Right hindlimb (tissue), 1 donor: ENCODE measurements around the gene MACROD2.
"Not testable (repeated sequence)": the region's sequence is repeated elsewhere in the genome, so short reads cannot be mapped to it uniquely, and the experiment has no call there.

ENCODE experiments used
- DNase-seq: peaks from one replicate; pipeline ENCODE4 v3.0.0-alpha.2; 2018

The MACROD2 gene

GRCh38 chr20:15742627-15743026 is 1747.3 kb downstream of the MACROD2 start:
- no peak for DNase-seq

DNA sequence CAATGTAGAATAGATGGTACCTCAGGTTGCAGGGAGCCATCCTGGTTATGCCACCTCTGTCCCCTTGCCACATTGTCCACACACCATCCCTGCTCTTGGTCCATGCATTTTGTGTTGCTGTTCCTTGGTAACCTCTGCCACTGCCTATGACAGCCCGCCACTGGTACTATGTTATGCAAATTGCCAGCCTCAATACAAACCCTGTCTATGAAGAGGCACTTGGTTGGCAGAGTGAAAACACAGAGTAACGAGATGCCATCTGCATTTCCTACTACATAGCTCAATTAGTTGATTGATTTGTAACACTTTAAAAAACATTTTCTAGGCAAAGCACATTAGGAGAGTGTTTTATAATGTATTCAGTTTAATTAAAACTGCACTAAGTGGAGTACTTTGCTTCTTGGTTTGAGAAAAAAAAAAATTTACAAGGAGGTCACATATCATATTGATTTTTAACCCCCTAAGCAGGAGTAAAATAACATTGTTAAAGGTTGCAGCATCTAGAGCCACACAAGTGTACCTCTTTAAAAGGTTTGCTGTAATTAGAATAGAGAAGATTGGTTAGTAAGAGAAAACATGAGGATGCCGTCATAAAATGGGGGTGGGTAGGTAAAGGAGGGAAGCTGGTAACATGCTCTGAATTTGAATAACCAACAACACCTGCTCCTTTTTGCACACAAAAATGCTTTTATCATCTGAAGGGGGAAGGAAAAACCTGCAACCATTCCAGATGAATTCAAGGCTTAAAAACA is 1760.9 kb downstream of the MACROD2 start:
- DNase-seq: no peak

DNA sequence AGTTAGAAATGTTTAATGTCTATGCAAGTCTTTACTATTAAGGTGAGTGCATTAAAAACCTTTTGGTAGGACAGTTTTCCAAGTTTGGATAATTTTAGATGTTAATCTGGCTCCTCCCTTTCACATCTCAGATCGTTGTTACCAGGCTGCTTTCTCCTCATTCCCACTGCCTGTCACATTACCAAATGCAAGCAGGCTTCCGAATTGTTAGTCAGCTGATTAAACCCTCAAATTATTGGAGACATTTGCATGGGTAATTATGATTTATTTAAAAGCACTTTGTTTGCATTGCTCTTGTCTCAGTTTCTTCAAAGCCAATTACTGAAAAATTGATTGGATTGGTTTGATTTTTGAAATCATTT is 1761.4 kb downstream of the MACROD2 start:
- no peak for DNase-seq

DNA sequence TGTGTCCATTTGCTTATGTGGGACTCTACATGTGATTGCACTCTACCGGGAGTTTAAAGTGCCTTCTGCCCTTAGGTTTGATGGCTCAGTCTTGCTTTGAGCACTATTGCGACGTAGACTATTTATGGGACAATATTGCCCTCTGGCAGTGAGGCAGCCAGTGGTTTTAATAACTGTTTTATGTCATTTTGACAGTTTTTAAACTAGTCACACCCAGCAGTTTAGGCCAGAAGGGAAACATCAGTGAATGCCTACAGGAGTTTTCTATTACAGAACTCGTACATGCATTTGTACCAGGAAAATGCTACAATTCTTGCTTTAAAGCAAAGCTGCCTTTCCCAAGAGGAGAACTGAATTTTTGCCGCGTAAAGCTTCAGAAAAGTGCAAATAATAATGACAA is 1764.3 kb downstream of the MACROD2 start:
- peak; percentile 39 for DNase-seq

- DNase-seq: peak; percentile 71
These were observed 1764.8 kb downstream of the MACROD2 start for GRCh38 chr20:15760001-15760621.

- no peak for DNase-seq
These were observed 1768.0 kb downstream of the MACROD2 start for GRCh38 chr20:15763366-15763765.

- DNase-seq: no peak
These were observed 1772.3 kb downstream of the MACROD2 start for GRCh38 chr20:15767586-15767985.

DNA sequence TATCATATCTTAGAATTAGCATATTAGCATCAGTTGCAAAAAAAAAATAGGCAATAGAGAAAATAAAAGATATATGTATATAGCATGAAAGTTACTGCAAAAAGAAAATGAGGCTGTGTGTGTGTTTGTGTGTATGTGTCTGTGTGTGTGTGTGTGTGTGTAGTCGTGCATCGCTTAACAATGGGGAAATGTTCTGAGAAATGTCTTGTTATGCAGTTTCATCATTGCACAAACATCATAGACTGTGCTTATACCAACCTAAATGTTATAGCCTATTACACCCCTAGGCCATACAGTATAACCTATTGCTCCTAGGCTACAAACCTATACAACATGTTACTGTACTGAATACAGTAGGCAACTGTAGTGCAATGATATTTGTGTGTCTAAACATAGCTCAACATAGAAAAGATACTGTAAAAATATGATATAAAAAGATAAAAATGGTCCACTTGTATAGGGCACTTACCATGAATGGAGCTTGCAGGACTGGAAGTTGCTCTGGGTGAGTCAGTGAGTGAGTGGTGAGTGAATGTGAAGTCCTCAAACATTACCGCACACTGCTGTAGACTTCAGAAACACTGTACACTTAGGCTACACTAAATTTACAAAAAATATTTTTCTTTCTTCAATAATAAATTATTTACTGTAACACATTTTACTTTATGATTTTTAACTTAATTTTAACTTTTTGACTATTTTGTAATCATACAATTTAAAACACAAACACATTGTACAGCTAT is 1772.9 kb downstream of the MACROD2 start:
- DNase-seq: no peak

DNA sequence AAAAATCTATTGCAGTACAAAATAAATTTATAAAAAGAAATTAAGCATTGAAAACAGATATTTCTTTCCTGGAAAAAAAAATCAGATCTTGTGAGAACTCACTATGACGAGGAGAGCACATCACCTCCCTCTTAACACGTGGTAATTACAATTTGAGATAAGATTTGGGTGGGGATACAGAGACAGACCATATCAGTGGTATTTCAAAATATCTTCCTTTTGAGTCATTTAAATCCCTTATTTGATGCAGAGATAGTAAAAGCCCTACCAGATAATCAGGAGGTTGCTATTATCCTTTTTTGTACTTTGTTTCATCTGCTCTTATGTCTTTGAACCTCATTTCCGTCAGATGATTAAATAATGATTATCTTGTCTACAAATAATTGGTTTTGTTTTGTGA is 1777.5 kb downstream of the MACROD2 start:
- no peak for DNase-seq

DNA sequence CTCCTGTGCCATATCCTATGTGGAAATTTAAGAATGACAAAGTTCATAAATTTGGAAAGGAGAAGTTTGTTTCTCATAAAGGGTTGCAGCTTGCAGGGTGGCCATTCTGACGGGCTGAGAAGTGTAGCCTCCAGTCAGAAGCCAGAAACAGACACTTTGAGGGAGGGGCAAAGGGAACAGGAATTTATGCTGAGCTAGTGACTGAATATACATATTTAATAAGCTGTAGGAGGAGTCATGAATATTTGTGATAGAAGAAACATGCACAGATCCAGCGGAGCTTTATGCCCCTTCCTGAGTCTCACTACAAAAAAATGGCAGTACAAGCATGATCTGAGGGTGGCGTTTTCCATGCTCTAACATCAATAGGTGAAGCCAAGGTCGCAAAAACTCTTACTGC is 1779.6 kb downstream of the MACROD2 start:
- DNase-seq: no peak

DNA sequence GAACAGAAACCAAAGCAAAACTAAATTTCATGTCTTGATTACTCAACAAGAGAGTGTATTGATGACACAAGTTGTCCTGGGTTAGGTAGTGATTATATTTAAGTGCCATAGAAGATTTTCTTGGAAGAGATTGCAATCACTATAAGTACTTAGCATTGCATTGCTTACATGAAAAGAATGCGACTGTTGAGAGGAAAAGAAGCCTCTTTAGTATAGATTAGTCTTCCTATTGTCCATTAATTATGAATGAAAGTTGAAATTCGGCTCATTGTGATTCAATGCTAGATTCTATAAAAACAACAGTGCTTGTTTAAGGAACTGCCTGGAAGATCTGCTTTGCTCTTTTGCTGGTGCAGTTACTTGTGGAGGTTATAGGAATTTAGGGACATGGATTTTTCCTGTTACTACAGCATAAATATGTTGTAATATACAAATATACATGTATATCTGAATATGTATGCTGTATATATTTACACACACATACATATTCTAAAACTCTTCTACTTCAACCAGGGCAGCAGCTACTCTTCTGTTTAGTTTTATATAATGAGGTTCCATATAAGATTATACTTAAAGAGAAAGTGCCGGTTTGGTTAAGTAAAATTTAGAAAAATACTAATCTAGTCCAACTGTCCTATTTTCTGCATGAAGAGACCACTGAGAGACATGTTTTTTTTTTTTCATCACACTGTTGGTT is 1781.6 kb downstream of the MACROD2 start:
- DNase-seq: no peak

- DNase-seq: no peak
These were observed 1788.7 kb downstream of the MACROD2 start for GRCh38 chr20:15784020-15784419.

DNA sequence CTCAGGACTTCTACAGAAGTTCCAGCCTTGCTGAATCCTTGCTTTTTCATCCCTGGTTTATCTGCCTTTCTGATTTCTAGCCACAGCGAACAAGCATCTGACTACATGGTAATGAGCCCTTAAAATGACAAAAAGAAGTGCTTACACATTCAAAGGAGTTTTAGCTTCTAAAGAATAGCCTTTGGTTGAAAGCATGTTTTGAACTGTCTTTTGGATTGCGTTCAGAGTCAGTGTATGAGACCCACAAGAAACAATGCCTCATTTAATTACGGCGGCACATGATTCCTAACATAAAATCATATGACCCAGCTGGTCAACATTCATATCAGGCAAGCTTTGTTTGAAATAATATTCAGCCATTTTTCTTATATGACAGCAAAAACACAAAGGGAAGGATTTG is 1793.8 kb downstream of the MACROD2 start:
- no peak for DNase-seq

- no peak for DNase-seq
These were observed 1797.5 kb downstream of the MACROD2 start for GRCh38 chr20:15792855-15793254.

GRCh38 chr20:15794409-15794808 is 1799.1 kb downstream of the MACROD2 start:
- DNase-seq: no peak

GRCh38 chr20:15795305-15796019 is 1800.1 kb downstream of the MACROD2 start:
- DNase-seq: no peak

- no peak for DNase-seq
These were observed 1804.6 kb downstream of the MACROD2 start for GRCh38 chr20:15799871-15800270.

- no peak for DNase-seq
These were observed 1806.7 kb downstream of the MACROD2 start for GRCh38 chr20:15802020-15802419.

GRCh38 chr20:15805154-15805553 is 1809.8 kb downstream of the MACROD2 start:
- DNase-seq: no peak

- DNase-seq: no peak
These were observed 1810.8 kb downstream of the MACROD2 start for GRCh38 chr20:15806105-15806504.

- no peak for DNase-seq
These were observed 1812.0 kb downstream of the MACROD2 start for GRCh38 chr20:15807271-15807670.

GRCh38 chr20:15807771-15808170 is 1812.5 kb downstream of the MACROD2 start:
- not testable (repeated sequence) for DNase-seq

- no peak for DNase-seq
These were observed 1816.6 kb downstream of the MACROD2 start for GRCh38 chr20:15811951-15812350.
